Loucy (cell line): ENCODE measurements around the gene TENM4.

Experiments used
- EZH2phosphoT487 ChIP-seq: fragments of 200-600 bp; IDR thresholded peaks from 2 replicates; pipeline ENCODE4 v1.6.1; 2018; ENCODE audit warnings: antibody characterized with exemption, mild to moderate bottlenecking, moderate library complexity, borderline replicate concordance
- TF ChIP-seq, protein P1 (sequence below): fragments of 200-600 bp; sonication (generic); conservative IDR thresholded peaks from 2 replicates; pipeline ENCODE4 v1.5.1; 2014; ENCODE audit warnings: mild to moderate bottlenecking, antibody characterized with exemption, low read length

DNA sequence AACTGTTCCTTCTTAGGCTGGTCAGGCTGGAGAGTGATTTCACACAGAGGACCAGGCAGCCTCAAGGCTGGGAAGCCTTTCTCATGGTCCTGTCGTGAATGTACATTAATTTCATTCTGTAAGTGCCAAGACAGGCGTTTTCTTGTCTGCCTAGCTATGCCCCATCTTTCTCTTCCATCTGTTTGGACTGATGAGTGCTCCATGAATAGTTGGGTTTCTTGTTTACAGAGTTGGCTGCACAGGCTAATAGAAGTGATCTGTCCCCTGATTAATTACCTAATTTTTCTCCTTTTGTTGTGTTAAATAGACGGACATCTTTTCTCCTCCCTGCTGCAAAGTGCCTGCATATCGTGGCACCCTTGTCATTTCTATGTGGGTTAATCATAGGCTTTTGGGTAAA lies 730.4 kb downstream of the TENM4 start:
- TF ChIP-seq, protein P1, sequence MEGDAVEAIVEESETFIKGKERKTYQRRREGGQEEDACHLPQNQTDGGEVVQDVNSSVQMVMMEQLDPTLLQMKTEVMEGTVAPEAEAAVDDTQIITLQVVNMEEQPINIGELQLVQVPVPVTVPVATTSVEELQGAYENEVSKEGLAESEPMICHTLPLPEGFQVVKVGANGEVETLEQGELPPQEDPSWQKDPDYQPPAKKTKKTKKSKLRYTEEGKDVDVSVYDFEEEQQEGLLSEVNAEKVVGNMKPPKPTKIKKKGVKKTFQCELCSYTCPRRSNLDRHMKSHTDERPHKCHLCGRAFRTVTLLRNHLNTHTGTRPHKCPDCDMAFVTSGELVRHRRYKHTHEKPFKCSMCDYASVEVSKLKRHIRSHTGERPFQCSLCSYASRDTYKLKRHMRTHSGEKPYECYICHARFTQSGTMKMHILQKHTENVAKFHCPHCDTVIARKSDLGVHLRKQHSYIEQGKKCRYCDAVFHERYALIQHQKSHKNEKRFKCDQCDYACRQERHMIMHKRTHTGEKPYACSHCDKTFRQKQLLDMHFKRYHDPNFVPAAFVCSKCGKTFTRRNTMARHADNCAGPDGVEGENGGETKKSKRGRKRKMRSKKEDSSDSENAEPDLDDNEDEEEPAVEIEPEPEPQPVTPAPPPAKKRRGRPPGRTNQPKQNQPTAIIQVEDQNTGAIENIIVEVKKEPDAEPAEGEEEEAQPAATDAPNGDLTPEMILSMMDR, result no peak
- no peak for TF ChIP-seq EZH2phosphoT487
